Testis (tissue), 2 donors: Measurements from ENCODE around the gene APH1B.

Source experiments
- CTCF ChIP-seq, 3 experiments: fragments of 450-650 bp in 2 of 3; fragments of 200-600 bp in 1 of 3; sonication (generic) in 1 of 3; IDR thresholded peaks; one replicate each; pipeline ENCODE4 v1.5.1; 2016 to 2019; ENCODE audit warnings: antibody characterized with exemption in 3 of 3, mild to moderate bottlenecking in 2 of 3, moderate library complexity in 1 of 3
- POLR2A ChIP-seq: fragments of 450-650 bp; IDR thresholded peaks from one replicate; pipeline ENCODE4 v1.6.1; 2017; ENCODE audit warnings: antibody characterized with exemption, mild to moderate bottlenecking, moderate library complexity

GRCh38 chr15:63236272-63236671 lies 41.1 kb upstream of the APH1B start:
- TF ChIP-seq CTCF (IDR thresholded peaks at IDR 0.05) = no peak
- no peak for TF ChIP-seq POLR2A
